NCI-H1694 (cell line): ENCODE results near the gene SLC37A4.
"Not testable (repeated sequence)": the region's sequence is repeated elsewhere in the genome, so short reads cannot be mapped to it uniquely, and the experiment has no call there.

Experiments used
- DNase-seq: peaks from one replicate; lab custom pipeline; 2025; lab: John Stamatoyannopoulos, UW

SLC37A4 gene

DNA sequence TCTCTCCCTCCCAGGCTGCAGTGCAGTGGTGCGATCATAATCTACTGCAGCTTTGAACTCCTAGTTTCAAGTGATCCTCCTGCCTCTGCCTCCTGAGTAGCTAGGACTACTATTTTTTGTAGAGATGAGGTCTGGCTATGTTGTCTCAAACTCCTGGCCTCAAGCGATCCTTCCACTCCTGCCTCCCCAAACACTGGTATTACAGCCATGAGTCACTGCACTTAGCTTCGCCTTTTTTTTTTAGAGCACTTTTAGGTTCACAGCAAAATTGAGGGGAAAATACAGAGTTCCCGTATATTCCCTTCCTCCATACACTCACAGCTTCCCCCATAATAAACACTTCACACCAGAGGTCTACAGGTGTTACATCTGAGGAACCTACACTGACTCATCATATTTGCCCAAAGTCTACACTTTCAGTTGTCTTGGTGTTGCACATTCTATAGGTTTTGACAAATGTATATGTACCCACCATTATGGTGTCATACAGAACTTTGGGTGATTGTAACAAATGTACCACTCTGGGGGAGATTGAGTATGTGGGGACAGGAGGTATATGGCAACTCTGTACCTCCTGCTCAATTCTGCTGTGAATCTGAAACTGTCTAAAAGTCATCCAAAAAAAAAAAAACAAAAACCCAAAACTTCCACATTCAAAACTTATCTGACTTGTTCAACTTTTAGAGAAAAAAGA is 11.3 kb upstream of the SLC37A4 start:
- DNase-seq, result no peak

DNA sequence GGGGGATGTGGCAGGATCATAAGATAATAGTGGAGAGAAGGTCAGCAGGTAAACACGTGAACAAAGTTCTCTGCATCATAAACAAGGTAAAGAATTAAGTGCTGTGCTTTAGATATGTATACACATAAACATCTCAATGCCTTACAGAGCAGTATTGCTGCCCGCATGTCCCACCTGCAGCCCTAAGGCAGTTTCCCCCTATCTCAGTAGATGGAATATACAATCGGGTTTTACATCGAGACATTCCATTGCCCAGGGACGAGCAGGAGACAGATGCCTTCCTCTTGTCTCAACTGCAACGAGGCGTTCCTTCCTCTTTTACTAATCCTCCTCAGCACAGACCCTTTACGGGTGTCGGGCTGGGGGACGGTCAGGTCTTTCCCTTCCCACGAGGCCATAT is 8.8 kb upstream of the SLC37A4 start:
- not testable (repeated sequence) for DNase-seq

DNA sequence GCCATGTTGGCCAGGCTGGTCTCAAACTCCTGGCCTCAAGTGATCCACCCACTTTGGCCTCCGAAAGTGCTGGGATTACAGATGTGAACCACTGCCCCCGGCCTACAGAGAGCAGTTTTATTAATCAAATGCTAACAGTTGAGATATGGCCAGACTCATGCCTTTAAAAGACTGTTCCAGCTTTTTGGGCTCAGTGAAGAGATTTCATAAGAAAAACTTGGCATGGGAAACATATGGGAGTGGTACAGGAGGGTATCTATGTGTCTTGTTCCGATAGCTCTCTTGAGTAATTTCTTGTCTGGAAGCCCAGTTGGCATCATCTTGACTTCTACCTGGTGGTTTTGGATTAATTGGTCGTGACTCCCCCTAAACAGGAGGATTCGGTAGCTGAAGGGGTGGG is 8.2 kb upstream of the SLC37A4 start:
- DNase-seq, result no peak

DNA sequence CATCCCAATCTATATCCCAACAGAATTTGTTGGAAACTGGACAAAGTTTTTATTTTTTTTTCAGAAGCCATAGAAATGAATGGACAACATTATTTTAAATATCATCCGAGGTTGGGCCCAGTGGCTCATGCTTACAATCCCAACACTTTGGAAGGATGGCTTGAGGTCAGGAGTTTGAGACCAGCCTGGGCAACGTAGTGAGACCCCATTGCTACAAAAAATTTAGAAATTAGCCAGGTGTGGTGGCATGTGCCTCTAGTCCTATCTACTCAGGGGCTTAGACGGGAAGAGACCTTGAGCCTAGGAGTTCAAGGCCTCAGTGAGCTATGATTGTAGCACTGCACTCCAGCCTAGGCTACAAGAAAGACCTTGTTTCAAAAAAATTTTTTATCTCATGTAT is 4.1 kb upstream of the SLC37A4 start:
- DNase-seq, result no peak

DNA sequence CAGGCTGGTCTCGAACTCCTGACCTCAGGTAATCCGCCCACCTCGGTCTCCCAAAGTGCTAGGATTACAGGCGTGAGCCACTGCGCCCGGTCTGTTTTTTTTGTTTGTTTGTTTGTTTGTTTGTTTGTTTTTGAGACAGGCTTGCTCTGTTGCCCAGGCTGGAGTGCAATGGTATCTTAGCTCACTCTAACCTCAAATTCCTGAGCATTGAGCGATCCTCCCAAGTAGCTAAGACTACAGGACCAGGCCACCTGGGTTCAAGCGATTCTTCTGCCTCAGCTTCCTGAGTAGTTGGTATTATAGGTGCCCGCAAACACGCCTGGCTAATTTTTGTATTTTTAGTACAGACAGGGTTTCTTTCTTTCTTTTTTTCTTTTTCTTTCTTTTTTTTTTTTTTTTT is 2.7 kb upstream of the SLC37A4 start:
- not testable (repeated sequence) for DNase-seq

DNA sequence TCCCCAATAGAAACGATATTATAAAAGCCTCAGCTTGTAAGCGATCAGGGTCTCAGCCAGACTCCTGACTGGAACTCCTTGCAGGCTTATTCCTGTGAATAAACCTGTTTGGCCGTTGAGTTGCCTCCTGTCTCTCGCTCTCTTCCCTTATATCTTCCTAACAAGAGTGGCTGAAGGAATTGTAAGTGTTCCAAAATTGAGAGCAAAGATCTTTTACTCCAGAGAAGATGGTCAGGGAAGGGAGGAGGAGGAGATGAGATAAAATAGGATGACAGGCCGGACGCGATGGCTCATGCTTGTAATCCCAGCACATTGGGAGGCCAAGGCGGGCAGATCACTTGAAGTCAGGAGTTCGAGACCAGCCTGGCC is 1.2 kb upstream of the SLC37A4 start:
- no peak for DNase-seq

DNA sequence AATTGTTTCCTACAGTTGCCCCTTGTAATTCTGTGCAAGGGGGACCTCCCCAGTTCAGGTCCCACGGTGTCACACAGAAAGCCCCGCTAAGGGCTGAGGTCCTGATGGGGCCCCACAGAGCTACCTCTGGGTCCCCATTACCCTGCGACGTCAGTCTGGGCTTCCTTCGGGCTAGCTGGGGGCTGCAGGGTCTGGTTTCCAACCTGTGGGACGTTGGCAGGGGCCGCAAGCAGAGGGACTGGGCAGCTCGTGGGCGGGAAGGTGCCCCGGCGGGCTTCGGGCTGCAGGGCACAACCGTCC is 698 bp downstream of the SLC37A4 start:
- DNase-seq, result no peak

DNA sequence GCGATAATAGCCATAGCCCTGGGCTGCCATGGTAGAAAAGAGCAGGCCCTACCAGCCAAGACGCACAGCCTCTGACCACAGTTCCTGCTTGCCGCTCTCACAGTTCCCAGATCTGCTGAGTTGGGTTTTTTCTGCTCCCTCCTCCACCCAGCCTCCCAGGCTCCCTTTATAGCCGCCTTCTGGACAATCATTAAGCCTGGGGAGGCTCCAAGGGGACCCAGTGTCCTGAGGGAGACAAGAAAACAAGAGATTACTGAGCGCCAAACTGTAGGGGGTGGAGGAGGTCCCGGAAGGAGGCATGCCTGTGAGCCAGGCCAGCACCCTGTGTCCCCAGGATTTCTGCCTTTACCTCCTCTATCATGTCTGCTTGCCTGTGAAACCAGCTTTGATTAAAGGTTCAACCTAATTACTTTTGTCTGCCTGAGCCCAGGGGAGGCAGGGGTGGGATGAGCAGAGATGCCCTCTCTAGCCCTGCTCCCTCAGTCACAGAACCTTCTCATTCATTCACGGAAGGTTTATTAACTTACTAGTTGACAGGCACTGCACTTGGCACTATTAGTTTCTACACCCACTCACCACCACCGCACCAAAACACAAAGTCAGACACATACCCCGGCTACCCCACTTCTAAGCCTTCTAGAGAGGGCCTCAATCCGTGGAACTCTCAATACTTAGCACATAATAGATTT is 1.2 kb downstream of the SLC37A4 start:
- no peak for DNase-seq

DNA sequence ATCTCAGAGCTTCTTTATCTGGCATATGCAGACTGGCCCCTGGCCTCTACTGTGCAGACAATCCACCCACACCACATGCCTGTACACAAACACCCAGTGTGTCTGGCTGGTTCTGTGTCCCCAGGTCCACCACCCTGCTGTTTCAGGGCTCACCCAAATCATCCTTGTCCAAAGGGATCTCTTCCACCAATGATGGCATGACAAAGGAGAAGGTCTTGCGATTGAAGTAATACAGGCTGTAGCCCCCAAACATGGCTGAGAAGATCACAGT is 1.7 kb downstream of the SLC37A4 start:
- DNase-seq, result no peak

DNA sequence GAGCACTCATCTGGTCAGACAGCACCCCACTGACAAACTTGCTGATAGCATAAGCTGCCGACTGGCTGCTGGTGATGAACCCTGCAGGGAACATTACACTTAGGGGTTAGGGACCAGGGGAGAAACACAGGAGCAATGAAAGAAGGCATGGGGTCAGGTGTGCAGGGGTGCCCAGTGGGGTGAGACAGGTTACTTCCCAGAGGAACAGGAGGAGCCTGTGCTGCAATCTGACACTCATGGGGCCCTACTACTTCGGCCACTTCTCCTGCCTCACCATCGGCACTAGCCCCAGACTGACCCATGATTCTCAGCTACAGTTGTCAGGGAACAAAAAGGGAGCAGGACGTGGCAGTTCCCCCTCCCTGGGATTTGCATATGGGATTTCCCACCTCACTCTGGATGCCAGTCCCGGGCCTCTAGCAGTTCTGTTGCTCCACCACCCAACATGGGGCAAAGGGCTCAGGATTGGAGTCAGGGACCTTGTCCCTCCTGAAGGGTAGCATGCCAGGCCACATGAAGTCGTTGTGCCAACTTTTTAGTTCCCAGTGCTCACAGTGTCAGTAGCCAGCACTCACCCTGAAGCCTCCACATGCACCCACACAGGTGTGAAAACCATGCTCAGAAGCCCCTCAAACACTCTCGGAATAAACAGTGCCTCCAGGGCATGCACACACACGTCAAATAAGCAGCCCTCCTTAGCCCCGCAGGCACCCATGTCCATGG is 2.2 kb downstream of the SLC37A4 start:
- DNase-seq, result no peak

DNA sequence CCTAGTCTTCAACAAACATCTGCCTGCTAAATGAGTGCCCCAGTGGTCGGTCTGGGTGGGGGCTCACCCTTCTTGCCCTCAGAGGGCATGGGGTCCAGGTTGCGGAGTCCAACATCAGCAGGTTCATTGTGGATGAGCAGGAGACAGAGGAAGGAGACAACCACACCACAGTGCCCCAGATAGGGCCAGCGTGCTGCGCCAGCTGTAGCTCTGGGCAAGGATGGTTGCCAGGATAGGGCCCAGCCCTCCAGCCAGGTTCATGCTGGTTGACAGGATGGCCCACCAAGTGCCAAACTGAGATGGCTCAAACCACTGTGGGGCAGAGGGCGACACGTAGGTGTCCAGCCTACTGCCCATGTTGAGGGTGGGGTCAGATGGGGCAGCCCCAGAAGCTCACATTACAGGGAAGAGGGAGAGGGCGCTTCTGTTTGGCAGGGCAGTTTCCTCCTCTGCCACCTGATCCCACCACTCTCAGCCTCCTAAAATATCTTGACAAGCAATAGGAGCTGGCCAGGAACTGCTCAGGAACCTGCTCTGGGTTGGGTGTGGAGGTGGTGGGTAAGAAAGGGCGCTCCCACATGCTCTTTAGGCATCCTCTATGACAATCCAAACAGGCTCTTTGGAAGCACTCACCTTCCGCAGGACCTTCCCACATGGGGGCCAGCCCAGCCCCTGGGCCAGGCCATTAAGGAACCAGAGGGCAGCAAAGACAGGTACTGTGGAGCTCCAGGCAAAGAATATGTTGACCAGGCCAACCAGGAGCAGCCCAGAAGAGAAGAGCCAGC is 2.9 kb downstream of the SLC37A4 start:
- DNase-seq, result no peak

DNA sequence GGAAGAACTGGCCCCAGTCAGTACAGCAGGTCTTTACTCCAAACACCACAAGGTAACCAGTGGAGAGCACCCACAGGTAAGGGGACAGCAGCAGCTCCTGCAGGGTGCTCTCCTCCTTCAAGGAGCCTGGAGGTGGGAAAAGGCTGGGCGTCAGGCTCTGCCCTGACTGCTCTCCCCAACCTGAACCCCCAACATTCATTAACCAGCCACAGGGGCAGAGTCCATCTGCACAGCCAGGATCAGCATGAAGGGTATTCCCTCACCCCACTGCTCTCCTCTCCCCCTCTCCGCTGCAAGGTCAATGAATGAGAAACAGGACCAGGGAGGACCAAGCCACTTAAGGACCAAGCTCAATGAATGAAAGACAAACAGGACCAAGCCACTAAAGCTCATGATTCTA is 3.7 kb downstream of the SLC37A4 start:
- no peak for DNase-seq

DNA sequence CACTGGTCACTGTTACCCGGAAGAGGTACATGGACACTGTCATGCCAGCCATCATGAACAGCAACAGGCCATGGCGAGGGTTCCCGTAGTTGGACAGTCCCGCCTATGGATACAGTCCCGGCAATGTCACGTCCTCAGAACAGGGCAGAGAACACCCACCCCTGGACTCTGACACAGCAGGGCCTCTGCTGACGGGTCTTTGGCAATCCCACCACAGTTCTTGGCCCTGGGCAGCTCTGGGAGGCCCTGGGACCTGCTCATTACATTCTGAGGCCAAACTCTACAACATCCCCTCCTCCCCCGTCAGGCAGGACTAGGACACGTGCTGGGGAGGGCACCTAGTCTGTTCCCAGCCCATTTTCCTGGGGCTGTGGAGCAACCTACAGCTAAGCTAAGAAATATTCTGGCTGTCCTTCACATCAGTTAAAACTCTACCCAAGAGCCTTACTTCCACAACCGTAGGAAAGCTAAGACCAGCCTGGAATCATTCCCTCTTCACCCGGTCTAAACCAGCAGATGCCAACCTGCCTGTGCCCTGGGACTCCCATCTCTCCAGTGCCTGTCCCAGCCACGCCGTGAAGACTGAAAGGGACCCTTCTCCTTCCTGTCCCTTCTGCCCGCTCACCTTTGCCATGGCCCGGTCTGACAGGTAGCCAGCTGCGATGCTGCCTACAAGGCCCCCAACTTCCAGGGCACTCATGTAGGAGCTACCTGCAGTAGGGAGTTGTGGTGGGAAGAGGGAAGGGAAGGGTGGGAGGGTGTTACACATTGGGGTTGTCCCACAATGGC is 4.5 kb downstream of the SLC37A4 start:
- no peak for DNase-seq

DNA sequence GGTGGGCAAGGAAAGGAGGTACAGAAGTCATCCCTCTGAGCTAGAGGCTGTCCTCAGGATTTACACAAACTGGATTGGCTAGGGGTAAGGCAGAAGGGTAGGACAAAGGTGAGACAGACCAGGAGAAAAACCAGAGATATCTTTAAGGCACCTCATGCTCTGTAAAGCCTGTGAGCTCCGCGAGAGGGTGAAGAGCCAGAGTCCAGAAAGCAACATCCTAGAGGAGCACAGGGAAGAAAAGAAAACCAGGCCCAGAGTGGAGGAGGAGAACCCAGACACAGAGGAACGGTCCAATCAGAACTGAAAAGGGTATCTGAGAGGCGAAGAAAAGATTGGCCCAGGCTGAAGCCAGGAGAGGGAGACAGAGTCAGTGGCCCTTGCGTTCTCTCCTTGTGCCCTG is 5.1 kb downstream of the SLC37A4 start:
- DNase-seq, result no peak

DNA sequence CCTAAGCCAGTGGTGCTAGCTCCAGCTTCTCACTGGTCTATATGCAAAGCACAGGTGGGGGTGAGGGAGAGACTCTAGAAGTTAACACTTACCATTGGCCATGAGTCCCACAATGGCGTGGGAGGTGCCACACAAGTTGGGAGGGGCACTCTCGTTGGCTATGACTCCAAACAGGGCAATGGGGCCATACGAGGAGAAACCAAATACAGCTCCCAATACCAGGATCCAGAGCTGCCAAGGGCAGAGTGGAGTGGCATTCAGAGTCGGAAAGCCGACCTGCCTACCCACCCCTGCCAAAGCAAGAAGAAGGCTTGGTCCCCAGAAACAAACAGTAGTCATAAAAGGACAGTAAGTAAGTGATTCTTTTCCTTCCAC is 5.6 kb downstream of the SLC37A4 start:
- no peak for DNase-seq

DNA sequence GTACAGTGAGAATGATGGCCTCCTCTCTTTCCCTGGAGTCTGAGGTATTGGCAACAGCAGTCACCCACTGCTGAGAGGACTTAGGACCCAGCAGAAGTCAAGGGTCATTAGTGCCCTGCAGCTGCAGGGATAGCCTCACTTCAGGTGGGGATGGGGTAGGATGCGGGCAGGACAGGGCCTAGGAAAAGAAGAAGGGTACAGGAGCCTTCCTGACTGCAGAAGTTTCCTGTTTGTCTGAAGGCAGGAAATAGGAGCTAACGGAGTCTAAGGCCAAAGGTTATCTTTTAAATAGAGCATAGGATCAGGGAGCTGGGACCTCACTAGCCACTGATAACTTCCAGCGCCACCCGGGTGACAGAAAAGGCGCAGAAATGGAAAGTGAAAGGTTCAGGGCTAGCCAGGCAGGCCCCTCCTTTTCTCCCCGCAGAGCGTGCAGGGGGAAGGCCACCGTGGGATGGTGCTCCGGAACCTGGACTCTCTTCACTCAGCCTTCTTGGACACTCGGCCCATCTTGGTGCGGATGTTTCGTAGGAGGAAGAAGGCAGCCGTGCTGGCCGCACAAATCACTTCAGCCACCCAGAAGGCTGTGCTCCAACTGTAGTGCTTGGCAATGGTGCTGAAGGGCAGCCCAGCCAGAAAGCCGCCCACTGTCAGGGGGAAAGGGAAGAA is 6.1 kb downstream of the SLC37A4 start:
- no peak for DNase-seq

DNA sequence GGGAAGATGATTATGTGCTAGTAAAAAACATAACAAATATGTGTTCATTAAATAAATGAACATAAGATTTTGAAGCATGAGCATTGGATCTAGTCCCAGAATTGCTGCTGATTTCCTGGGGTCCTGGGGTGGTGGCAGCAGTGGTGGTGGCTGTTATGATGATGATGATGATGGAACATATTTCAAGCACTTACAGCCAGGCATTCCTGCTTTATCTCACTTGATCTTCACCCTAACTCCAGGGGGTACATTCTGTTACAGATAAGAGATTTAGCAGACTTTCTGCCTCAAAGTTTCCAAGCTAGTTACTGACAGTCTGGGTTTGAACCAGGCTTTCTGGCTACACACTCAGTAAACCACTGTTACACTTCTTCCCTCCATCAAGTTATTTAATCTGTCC is 6.9 kb downstream of the SLC37A4 start:
- no peak for DNase-seq

DNA sequence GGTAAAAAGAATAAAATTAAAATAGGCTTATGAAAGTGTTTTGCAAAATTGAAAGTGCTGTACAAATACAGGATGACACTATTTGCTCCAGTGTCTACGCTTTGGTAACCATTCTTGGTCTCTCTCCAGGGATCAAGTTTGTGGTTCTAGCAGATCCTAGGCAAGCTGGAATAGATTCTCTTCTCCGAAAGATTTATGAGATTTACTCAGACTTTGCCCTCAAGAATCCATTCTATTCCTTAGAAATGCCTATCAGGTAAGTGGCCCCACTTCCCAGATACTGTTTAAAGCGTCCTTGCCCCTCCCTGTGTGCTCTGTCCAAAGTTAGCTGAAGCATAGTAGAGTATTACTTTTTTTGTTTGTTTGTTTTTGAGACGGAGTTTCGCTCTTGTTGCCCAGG is 9.0 kb downstream of the SLC37A4 start:
- no peak for DNase-seq

DNA sequence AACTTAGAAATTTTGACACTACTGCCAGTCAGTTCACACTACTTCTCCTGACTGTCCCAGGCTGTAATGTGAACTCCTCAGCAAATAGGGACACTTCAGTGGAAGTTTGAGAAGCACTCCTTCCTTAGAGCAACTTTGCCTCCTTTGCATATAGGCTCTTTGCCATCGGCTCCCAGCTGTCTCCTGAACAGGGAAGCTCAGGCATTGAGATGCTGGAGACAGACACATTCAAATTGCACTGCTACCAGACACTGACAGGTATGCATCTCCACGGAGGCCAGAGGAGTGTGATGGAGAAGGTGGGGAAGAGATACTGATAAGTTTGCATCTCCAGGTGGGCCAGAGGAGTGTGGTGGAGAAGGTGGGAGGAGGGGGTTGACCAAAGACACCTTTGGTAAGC is 10.7 kb downstream of the SLC37A4 start:
- DNase-seq, result no peak

DNA sequence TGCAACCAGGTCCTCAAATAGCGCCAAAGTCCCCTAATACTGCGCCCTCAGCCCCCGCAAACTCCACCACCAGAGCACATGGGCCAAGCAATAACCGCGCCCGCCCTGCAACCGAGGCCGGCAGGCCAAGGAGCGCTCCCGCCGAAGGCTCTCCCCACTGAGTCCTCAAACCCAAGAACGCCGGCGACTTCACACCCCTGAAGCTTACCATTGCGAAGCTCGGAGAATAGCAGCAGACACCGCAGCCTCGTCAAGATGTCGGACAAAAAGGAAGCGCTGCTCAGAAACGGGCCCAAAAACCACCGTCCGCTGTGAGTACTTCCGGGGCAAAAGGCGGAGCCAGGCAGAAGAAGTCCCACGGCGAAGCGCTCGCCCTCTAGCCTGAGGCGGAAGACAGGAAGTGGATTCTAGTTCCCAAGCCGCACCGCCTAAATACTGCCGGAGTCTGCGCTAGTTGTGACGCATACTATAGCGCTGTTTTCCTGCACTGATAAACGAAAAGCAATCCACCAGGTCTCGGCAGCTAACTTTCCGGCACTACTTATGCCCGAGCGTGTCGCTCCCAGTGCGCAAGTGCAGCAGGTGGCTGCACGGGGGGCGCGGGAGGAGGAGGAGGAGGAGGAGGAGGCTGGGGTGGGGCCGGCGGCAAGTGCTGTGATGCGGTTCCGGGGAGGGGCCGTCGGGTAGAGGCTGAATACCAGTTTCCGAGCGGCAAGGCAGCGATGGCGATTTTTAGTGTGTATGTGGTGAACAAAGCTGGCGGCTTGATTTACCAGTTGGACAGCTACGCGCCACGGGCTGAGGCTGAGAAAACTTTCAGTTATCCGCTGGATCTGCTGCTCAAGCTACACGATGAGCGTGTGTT is 12.4 kb downstream of the SLC37A4 start, which contains the start of the genes RPS25 and TRAPPC4:
Gene RPS25, minus strand, starts transcription at position 270 of the 865 bp plus-strand sequence. Its CDS starts 59 bp downstream, at position 211.
Gene TRAPPC4, plus strand, starts transcription at position 693 of the 865 bp plus-strand sequence. Its CDS starts 30 bp downstream, at position 723.
- peak; percentile 58 for DNase-seq
